Smooth muscle cell (in vitro differentiated cells): ENCODE results near the gene DMXL1. TPM values are rescaled to one million over a fixed set of nuclear protein-coding genes. Genes with fewer than 3 reads are reported as not detected.

Source experiments
- DNase-seq: peaks from one replicate; lab custom pipeline; 2025; ENCODE audit not compliant: unreplicated experiment; lab: John Stamatoyannopoulos, UW
- H2AFZ ChIP-seq: fragments of 200-600 bp; sonication (generic); 2 replicates; pipeline ENCODE4 v1.6.0; 2016; ENCODE audit warnings: antibody characterized with exemption, low read depth, mild to moderate bottlenecking
- H3F3A ChIP-seq: fragments of 200-600 bp; sonication (generic); 2 replicates; pipeline ENCODE4 v1.6.0; 2017; ENCODE audit warnings: antibody characterized with exemption, low read depth
- H3K27ac ChIP-seq: fragments of 200-600 bp; sonication (generic); 2 replicates; pipeline ENCODE4 v1.5.1; 2016; ENCODE audit warnings: low read depth, mild to moderate bottlenecking
- H3K27me3 ChIP-seq: fragments of 200-600 bp; sonication (generic); 2 replicates; pipeline ENCODE4 v1.6.1; 2016; ENCODE audit warnings: low read depth, mild to moderate bottlenecking
- H3K36me3 ChIP-seq: fragments of 200-600 bp; sonication (generic); 2 replicates; pipeline ENCODE4 v1.5.1; 2016; ENCODE audit warnings: low read depth
- H3K4me1 ChIP-seq: fragments of 200-600 bp; sonication (generic); 2 replicates; pipeline ENCODE4 v1.5.1; 2016; ENCODE audit warnings: low read depth
- H3K4me2 ChIP-seq: fragments of 200-600 bp; sonication (generic); 2 replicates; pipeline ENCODE4 v1.6.0; 2016; ENCODE audit warnings: mild to moderate bottlenecking
- H3K4me3 ChIP-seq: fragments of 200-600 bp; sonication (generic); 2 replicates; pipeline ENCODE4 v1.5.1; 2016; ENCODE audit warnings: mild to moderate bottlenecking
- H3K79me2 ChIP-seq: fragments of 200-600 bp; sonication (generic); 2 replicates; pipeline ENCODE4 v1.6.0; 2016; ENCODE audit warnings: low read depth, mild to moderate bottlenecking
- H3K9ac ChIP-seq: fragments of 200-600 bp; sonication (generic); 2 replicates; pipeline ENCODE4 v1.6.0; 2016; ENCODE audit warnings: low read depth
- H3K9me3 ChIP-seq: fragments of 200-600 bp; sonication (generic); replicated peaks from 2 replicates; pipeline ENCODE4 v1.5.1; 2016; ENCODE audit warnings: low read depth
- H4K20me1 ChIP-seq: fragments of 200-600 bp; sonication (generic); 2 replicates; pipeline ENCODE4 v1.6.0; 2016; ENCODE audit warnings: low read depth
- WGBS: methylation state at CpG from one replicate; pipeline ENCODE4 v1.1.7; 2016; ENCODE audit warnings: low lambda C conversion rate; 5-methylcytosine and 5-hydroxymethylcytosine counted together
- polyA plus RNA-seq: library from polyadenylated mRNA; unstranded; fragments of >200 nt; fragmentation: Nextera tagmentation; extraction: Ambion mirVana; gene quantifications from 2 replicates; pipeline ENCODE4 v1.2.1, GENCODE V29; 2016
- total RNA-seq: library from RNA; depleted of rRNA; stranded (reverse); fragments of >200 nt; gene quantifications from 2 replicates; pipeline ENCODE4 v1.2.3, GENCODE V29; 2014
- TF ChIP-seq, protein P1 (sequence below): fragments of 200-600 bp; sonication (generic); IDR thresholded peaks from 2 replicates; pipeline ENCODE4 v1.5.1; 2017; ENCODE audit warnings: borderline replicate concordance, mild to moderate bottlenecking, antibody characterized with exemption; ENCODE audit not compliant: insufficient read depth, poor library complexity, severe bottlenecking

Gene DMXL1
- total and polyA plus RNA-seq, 2 experiments from 2014 or later, result 9.6 to 76.0 TPM

DNA sequence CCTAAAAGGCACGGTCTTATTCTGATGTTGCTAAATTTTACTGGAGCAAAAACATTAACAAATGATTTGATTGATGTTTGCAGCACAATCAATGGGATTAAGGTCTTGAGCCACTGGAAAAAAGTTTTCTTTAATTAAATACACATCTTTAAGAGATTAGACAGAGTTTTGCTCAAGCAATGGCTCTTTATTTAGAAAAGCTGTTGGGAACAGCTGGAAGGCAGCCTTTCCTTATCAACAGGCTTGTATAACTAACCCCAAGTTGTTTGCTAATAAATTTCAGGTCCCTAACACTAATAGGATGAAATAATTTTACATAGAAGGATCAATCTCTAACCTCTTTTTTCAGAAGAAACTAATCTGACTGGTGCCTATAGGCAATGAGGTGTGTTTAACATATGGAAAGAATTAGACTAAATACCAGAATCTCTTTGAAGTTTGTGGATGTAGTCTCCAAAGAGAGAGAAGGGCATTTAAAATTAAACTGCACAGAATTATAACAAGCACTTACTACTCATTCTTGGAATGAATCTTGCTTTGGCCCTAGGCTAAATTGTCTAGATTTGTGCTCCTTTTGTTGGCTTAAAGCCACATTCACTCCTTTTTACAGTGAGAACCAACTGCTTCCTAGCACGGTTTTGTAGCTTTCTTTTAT lies 217.6 kb downstream of the DMXL1 start:
- WGBS, result 16% methylated on average over 2 of the region's 2 CpGs
- H3K4me3 ChIP-seq, result peak overlapping the region; percentile 25
- H3F3A ChIP-seq, result peaks cover 19% of the 10 kb centered on the region
- H3K4me1 ChIP-seq, result peaks cover 46% of the 10 kb centered on the region
- no peaks in the 10 kb centered on the region for H4K20me1 ChIP-seq
- peak overlapping the region; percentile 77 for H3K4me2 ChIP-seq
- peaks cover 56% of the 10 kb centered on the region for H3K79me2 ChIP-seq
- peak overlapping the region; percentile 95 for H3K27ac ChIP-seq
- TF ChIP-seq, protein P1, sequence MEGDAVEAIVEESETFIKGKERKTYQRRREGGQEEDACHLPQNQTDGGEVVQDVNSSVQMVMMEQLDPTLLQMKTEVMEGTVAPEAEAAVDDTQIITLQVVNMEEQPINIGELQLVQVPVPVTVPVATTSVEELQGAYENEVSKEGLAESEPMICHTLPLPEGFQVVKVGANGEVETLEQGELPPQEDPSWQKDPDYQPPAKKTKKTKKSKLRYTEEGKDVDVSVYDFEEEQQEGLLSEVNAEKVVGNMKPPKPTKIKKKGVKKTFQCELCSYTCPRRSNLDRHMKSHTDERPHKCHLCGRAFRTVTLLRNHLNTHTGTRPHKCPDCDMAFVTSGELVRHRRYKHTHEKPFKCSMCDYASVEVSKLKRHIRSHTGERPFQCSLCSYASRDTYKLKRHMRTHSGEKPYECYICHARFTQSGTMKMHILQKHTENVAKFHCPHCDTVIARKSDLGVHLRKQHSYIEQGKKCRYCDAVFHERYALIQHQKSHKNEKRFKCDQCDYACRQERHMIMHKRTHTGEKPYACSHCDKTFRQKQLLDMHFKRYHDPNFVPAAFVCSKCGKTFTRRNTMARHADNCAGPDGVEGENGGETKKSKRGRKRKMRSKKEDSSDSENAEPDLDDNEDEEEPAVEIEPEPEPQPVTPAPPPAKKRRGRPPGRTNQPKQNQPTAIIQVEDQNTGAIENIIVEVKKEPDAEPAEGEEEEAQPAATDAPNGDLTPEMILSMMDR, result no peak
- no peaks in the 10 kb centered on the region for H3K27me3 ChIP-seq
- no peaks in the 10 kb centered on the region for H3K36me3 ChIP-seq
- H2AFZ ChIP-seq, result no peak overlapping the region
- DNase-seq, result no peak
- no peaks in the 10 kb centered on the region for H3K9me3 ChIP-seq
- H3K9ac ChIP-seq, result peak overlapping the region; percentile 76

DNA sequence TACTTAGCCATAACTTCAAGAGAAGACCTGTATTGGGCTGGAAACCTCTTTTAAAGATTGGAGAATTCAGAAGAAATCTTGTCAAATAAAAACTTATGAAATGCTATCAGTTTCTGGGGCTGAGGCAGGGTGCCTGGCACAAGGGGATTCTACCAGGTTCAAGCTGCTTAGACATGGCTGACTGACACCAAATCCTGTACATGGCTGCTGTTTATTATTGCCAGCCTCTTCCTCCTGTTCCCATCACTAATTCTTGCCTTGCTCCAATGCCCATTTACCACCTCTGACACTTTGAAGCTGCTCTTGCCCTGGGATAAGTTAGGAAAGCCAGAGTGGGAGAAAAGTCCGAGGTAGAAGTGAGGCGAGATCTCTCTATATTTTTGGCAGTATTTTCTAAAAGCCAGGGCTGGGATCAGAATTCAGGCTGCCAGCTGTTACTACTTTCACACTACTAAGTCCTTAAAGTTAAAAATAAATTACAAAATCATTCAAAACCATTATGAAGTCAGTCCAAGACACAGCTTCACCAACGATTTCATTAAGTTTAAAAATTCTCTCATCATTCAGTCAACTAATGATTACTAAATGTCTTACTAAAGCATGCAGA lies 218.7 kb downstream of the DMXL1 start:
- H3K27me3 ChIP-seq, result no peaks in the 10 kb centered on the region
- TF ChIP-seq, protein P1, result no peak
- no peaks in the 10 kb centered on the region for H3K36me3 ChIP-seq
- peaks cover 52% of the 10 kb centered on the region for H3K79me2 ChIP-seq
- H3K4me3 ChIP-seq, result no peak overlapping the region
- peaks cover 46% of the 10 kb centered on the region for H3K4me1 ChIP-seq
- WGBS, result 75% methylated on average over 3 of the region's 3 CpGs
- peak overlapping the region; percentile 95 for H3K27ac ChIP-seq
- peak overlapping the region; percentile 77 for H3K4me2 ChIP-seq
- H3F3A ChIP-seq, result peaks cover 18% of the 10 kb centered on the region
- DNase-seq, result no peak
- no peaks in the 10 kb centered on the region for H3K9me3 ChIP-seq
- no peak overlapping the region for H2AFZ ChIP-seq
- H4K20me1 ChIP-seq, result no peaks in the 10 kb centered on the region
- H3K9ac ChIP-seq, result peak overlapping the region; percentile 76

DNA sequence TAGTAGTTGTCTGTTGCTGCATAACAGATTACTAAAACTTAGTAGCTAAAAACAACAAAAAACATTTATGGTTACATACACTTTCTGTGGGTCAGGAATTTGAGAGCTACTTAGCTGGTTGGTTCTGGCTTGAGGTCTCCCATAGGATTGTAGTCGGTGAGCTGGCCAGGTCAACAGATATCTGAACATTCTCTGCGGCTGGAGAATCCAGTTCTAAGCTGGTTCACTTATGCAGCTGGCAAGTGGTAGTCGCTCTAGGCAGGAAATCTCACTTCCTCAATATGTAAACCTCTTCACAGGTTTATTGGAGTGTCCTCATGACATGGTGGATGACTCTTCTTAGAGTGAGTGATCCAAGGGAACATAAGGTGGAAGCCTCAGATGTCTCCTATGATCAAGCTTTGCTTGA lies 219.3 kb downstream of the DMXL1 start:
- DNase-seq, result no peak
- H3K79me2 ChIP-seq, result peaks cover 51% of the 10 kb centered on the region

More for the DNA sequence above, 219.3 kb downstream of the DMXL1 start:
- WGBS, result 42% methylated on average over 3 of the region's 3 CpGs
- peak overlapping the region; percentile 95 for H3K27ac ChIP-seq
- TF ChIP-seq, protein P1, result no peak
- H3K4me3 ChIP-seq, result no peak overlapping the region
- no peaks in the 10 kb centered on the region for H3K36me3 ChIP-seq
- H3F3A ChIP-seq, result peaks cover 12% of the 10 kb centered on the region
- H3K27me3 ChIP-seq, result no peaks in the 10 kb centered on the region
- H2AFZ ChIP-seq, result no peak overlapping the region
- H3K4me1 ChIP-seq, result peaks cover 43% of the 10 kb centered on the region
- H3K9ac ChIP-seq, result no peak overlapping the region
- H4K20me1 ChIP-seq, result no peaks in the 10 kb centered on the region
- no peaks in the 10 kb centered on the region for H3K9me3 ChIP-seq
- peak overlapping the region; percentile 77 for H3K4me2 ChIP-seq
